Measurements from ENCODE around the gene GJB1.

- TF ChIP-seq, protein P1, sequence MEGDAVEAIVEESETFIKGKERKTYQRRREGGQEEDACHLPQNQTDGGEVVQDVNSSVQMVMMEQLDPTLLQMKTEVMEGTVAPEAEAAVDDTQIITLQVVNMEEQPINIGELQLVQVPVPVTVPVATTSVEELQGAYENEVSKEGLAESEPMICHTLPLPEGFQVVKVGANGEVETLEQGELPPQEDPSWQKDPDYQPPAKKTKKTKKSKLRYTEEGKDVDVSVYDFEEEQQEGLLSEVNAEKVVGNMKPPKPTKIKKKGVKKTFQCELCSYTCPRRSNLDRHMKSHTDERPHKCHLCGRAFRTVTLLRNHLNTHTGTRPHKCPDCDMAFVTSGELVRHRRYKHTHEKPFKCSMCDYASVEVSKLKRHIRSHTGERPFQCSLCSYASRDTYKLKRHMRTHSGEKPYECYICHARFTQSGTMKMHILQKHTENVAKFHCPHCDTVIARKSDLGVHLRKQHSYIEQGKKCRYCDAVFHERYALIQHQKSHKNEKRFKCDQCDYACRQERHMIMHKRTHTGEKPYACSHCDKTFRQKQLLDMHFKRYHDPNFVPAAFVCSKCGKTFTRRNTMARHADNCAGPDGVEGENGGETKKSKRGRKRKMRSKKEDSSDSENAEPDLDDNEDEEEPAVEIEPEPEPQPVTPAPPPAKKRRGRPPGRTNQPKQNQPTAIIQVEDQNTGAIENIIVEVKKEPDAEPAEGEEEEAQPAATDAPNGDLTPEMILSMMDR (conservative IDR thresholded peaks at IDR 0.05; ENCODE audit: low read depth, low read length) = no peak
- no peak for TF ChIP-seq CEBPB (IDR thresholded peaks at IDR 0.05; ENCODE audit: low read depth, low read length)
- TF ChIP-seq POLR2A (IDR thresholded peaks at IDR 0.05; ENCODE audit: low read depth, low read length) = no peak
- no peak for TF ChIP-seq RCOR1 (IDR thresholded peaks at IDR 0.05; ENCODE audit: insufficient replicate concordance, low read length)
- TF ChIP-seq, protein P2, sequence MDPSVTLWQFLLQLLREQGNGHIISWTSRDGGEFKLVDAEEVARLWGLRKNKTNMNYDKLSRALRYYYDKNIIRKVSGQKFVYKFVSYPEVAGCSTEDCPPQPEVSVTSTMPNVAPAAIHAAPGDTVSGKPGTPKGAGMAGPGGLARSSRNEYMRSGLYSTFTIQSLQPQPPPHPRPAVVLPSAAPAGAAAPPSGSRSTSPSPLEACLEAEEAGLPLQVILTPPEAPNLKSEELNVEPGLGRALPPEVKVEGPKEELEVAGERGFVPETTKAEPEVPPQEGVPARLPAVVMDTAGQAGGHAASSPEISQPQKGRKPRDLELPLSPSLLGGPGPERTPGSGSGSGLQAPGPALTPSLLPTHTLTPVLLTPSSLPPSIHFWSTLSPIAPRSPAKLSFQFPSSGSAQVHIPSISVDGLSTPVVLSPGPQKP (IDR thresholded peaks at IDR 0.05; ENCODE audit: borderline replicate concordance, low read depth, low read length) = no peak
- TF ChIP-seq, protein P3, sequence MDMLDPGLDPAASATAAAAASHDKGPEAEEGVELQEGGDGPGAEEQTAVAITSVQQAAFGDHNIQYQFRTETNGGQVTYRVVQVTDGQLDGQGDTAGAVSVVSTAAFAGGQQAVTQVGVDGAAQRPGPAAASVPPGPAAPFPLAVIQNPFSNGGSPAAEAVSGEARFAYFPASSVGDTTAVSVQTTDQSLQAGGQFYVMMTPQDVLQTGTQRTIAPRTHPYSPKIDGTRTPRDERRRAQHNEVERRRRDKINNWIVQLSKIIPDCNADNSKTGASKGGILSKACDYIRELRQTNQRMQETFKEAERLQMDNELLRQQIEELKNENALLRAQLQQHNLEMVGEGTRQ (IDR thresholded peaks at IDR 0.05; ENCODE audit: low read depth, low read length) = no peak
- TF ChIP-seq MAFK (IDR thresholded peaks at IDR 0.05; ENCODE audit: low read depth, low read length) = no peak
- TF ChIP-seq RAD21 (IDR thresholded peaks at IDR 0.05; ENCODE audit: low read length) = no peak
- no peak for TF ChIP-seq MXI1 (IDR thresholded peaks at IDR 0.05; ENCODE audit: borderline replicate concordance, low read depth, low read length)
- no peak for TF ChIP-seq FOS (IDR thresholded peaks at IDR 0.05; ENCODE audit: low read depth, low read length)
- TF ChIP-seq NFE2L2 (IDR thresholded peaks at IDR 0.05; ENCODE audit: low read depth, low read length) = no peak
Measured at GRCh38 chrX:71173440-71173839, 49.6 kb upstream of the GJB1 start.

Measured in IMR-90 (cell line).